GM12874 (cell line): ENCODE measurements around the gene C14orf93.

Experiments
- CTCF ChIP-seq: IDR thresholded peaks from 2 replicates; pipeline ENCODE4 v1.5.1; 2011; ENCODE audit warnings: low read depth, mild to moderate bottlenecking, control low read depth, low read length, moderate library complexity; ENCODE audit not compliant: insufficient read depth

C14orf93 gene

DNA sequence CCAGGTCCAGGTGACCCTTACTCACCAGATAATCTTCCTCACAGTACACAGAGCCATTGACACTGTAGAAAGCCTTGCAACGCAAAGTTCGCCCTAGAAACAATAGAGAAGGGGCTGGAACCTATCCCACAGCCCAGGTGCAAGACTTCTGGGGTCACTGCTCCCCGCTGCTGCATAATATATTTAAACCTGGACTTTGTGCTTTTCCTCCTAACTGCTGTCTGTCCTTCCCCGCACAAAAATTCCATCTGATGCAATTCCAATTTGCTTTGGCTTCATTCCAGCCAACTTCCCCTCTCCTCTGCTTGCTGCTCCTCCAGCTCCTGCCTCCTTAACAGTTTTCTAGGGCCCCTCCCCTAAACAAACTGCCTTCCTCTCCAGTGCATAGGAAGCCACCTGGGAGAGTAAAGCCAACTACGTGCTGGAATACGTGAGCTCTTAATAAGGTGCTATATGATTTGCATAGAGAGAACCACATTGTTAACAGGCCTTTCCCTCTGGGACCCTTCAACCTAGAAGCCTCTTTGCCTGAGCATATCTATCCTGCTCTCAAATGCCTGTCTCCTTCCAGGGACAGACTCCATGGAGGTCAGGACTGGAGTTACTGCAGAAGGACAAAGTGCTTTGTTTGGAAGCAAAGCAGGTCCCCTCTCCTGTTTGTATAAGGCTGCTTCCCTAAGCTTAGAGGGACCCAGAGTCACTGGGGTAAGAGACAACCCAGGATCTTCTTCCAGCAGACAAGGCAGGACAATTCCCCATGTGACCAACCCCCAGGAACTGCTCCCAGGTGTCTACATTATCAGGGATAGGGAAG, 33.1 kb downstream of the C14orf93 start:
- no peak for TF ChIP-seq CTCF

GRCh38 chr14:22974530-22975313, 35.2 kb downstream of the C14orf93 start:
- no peak for TF ChIP-seq CTCF

GRCh38 chr14:22973217-22974032, 36.5 kb downstream of the C14orf93 start:
- peak; percentile 59 for TF ChIP-seq CTCF

DNA sequence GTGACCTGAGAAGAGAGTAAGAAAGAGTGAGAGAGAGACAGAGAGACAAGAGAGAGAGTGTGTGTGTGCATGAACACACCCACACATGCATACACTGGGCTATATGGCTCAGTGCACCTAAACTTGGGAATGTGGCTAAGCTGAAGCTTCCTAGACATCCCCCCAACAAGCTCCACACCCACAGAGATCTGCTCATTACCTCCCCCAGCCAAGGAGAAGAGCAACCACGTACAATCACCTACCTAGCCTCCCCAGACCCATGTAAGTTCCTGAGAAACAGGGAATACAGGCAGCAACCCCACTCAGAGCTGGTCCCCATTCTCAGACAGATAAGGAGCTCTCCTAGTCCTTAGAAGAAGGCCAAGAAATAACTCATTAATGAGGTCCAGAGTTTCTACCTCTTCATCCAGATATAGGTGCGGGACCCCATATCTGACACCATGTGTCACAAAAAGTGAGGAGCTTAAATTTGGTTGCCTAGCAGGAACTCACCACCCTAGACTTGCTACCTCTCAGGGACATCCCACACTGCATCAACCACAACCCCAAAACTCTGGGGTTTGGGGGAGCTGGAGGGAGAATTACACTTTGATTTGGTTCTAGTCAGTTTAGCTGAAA, 37.5 kb downstream of the C14orf93 start:
- TF ChIP-seq CTCF, result no peak

- TF ChIP-seq CTCF, result no peak
Observed at GRCh38 chr14:22971152-22971551, 38.8 kb downstream of the C14orf93 start.

DNA sequence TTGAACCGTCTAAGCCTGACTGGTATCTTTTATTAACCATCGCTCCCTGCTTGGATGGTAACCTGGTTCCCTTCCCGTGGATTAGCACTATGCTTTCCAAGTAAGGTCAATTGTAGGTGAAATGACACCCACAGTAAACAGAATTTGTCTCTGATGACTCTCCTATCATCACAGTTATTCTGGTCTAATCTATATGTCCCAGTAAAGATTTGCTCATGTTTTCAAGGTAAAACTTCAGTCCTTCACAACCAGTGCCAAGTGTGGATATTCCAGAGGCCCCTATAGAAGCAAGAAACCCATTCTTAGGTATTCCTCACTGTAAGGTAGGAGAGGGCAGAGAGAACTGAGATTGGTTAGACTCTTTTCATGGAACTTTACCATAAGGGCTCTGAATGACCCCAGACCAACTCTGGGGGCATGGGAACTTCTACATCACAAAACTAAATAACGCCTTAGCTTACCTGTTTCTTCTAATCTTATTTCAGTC, 43.1 kb downstream of the C14orf93 start:
- TF ChIP-seq CTCF, result no peak
